22Rv1 (cell line): Measurements from ENCODE around the gene BCAN.

Source experiments
- CTCF ChIP-seq: fragments of 450-650 bp; IDR thresholded peaks from 2 replicates; pipeline ENCODE4 v1.5.1; 2017; ENCODE audit warnings: mild to moderate bottlenecking
- ZFX ChIP-seq: fragments of 450-650 bp; IDR thresholded peaks from 2 replicates; pipeline ENCODE4 v1.6.1; 2017; ENCODE audit warnings: antibody characterized with exemption, borderline replicate concordance

GRCh38 chr1:156599811-156600210 lies 42.1 kb upstream of the BCAN start:
- peak; percentile 34; the same call in 1 of the 2 replicates for TF ChIP-seq CTCF
- TF ChIP-seq ZFX = no peak
